ENCODE data around the gene RAB3A. TPM values are rescaled to one million over a fixed set of nuclear protein-coding genes. Genes with fewer than 3 reads are reported as not detected.
A peak's percentile ranks its signal among the peaks of the same experiment; 100 is the strongest.
"Not testable (repeated sequence)": the region's sequence is repeated elsewhere in the genome, so short reads cannot be mapped to it uniquely, and the experiment has no call there.

Gene RAB3A
- polyA plus RNA-seq, 2 of the 4 experiments (the other 2 are of a cell fraction), result 0.39 to 1.0 TPM

DNA sequence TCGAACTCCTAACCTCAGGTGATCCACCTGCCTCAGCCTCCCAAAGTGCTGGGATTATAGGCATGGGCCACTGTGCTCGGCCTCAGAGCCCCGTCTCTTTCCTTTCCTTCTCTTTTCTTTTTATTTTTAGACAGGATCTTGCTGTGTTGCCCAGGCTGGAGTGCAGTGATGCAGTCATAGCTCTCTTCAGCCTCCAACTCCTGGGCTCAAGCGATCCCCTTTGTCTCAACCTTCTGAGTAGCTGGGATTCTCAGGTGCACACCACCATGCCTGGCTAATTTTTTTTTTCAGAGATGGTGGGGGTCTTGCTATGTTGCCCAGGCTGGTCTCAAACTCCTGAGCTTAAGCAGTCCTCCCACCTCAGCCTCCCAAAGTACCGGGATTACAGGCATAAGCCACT lies 6.1 kb upstream of the RAB3A start:
- 69% methylated on average over 5 of the region's 5 CpGs for WGBS (ENCODE audit: missing lambda C conversion rate)
- H3K4me2 ChIP-seq; FAIRE-seq; H3K4me3 ChIP-seq; ATAC-seq; DNase-seq (ENCODE audit: low read depth in 1 of 2, low spot score in 1 of 2); H3K9me3 ChIP-seq; H3K4me1 ChIP-seq; H3K27ac ChIP-seq; POLR2A ChIA-PET: not testable (repeated sequence)
- CTCF ChIA-PET, result interaction anchor here (0.6 to 3.6 kb wide), 7 partner anchors 10 to 111 kb away, joined by 3 to 41 read pairs (median 5); no protein-coding TSS in a partner anchor

DNA sequence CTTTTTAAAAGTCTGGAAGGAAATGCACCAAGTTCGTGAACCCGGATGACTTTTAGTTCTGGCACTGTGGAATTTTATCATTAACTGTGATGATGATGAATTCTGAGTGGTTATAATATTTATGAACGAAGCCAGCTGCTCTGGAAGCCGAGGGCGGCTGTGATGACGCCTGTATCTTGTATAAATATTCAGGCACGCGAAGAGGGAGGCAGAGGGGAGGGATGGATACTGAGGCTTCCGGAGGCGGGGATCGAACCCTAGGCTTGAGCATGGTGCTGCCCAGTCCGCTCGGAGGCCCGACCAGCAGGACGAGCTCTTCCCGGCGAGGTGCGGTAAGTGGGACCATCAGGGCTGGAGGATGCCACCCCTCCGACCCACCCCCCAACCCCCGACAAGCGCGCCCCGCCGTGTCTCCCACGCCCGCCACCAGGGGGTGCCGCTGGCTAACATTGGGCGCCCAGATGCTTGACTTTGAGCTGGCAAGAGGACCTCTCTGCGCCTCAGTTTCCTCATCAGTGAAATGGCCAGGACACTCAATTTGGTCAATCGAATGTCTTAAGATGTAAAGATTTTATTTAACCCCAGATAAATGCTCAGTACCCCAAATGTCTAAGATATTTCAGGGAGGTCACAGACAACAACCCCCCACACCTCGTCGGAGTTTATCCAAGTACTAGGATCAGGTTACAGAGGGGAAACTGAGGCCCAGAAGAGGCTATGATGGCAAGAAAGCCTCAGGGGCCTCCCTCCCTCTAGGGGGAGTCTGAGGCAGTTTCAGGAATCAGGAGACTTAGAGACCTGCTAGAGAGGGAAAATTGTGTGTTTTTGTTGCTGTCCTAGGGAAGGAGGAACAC lies 4.5 kb upstream of the RAB3A start:
- CTCF ChIA-PET, result interaction anchor here (0.6 to 3.6 kb wide), 24 partner anchors 9 to 202 kb away, joined by 3 to 41 read pairs (median 4); a partner anchor contains a TSS
- POLR2A ChIA-PET, result interaction anchor here (0.5 to 1.2 kb wide), 5 partner anchors 10 to 201 kb away, joined by 3 to 4 read pairs (median 3); no protein-coding TSS in a partner anchor
- ATAC-seq (no peak), DNase-seq (ENCODE audit: low read depth in 1 of 2, low spot score in 1 of 2) (peak in 1 of 2 experiments; percentile 63), FAIRE-seq (no peak)
- H3K4me2 ChIP-seq, result peak overlapping the region; percentile 51; the same call in 2 of the 3 replicates
- WGBS (ENCODE audit: missing lambda C conversion rate), result 13% methylated on average over 22 of the region's 32 CpGs
- H3K4me3 ChIP-seq, result no peak overlapping the region
- TF ChIP-seq ESRRA (IDR thresholded peaks at IDR 0.05; ENCODE audit: borderline replicate concordance, low read length), result peak; percentile 85
- no peak for TF ChIP-seq ZSCAN20 (CRISPR knock-in tag; IDR thresholded peaks at IDR 0.05)
- no peak for TF ChIP-seq EHMT2 (IDR thresholded peaks at IDR 0.05; ENCODE audit: low read depth)
- TF ChIP-seq NR3C1 (IDR thresholded peaks at IDR 0.05), result no peak
- TF ChIP-seq, protein P1, sequence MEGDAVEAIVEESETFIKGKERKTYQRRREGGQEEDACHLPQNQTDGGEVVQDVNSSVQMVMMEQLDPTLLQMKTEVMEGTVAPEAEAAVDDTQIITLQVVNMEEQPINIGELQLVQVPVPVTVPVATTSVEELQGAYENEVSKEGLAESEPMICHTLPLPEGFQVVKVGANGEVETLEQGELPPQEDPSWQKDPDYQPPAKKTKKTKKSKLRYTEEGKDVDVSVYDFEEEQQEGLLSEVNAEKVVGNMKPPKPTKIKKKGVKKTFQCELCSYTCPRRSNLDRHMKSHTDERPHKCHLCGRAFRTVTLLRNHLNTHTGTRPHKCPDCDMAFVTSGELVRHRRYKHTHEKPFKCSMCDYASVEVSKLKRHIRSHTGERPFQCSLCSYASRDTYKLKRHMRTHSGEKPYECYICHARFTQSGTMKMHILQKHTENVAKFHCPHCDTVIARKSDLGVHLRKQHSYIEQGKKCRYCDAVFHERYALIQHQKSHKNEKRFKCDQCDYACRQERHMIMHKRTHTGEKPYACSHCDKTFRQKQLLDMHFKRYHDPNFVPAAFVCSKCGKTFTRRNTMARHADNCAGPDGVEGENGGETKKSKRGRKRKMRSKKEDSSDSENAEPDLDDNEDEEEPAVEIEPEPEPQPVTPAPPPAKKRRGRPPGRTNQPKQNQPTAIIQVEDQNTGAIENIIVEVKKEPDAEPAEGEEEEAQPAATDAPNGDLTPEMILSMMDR (IDR thresholded peaks at IDR 0.05), result peak; percentile 56
- TF ChIP-seq ZFP36 (IDR thresholded peaks at IDR 0.05; ENCODE audit: borderline replicate concordance, partially characterized antibody), result no peak
- TF ChIP-seq SMC3 (IDR thresholded peaks at IDR 0.05), result peak; percentile 78
- peak; percentile 67 to 74 for TF ChIP-seq RAD21 (conservative IDR thresholded peaks at IDR 0.05 in 1 of 2, IDR thresholded peaks at IDR 0.05 in 1 of 2)
- H3K4me1 ChIP-seq, result peaks cover 5% of the 10 kb centered on the region; the same call in 2 of the 3 replicates
- H3K27ac ChIP-seq, result no peak overlapping the region; a peak in 1 of 6 replicates
- no peaks in the 10 kb centered on the region for H3K9me3 ChIP-seq

DNA sequence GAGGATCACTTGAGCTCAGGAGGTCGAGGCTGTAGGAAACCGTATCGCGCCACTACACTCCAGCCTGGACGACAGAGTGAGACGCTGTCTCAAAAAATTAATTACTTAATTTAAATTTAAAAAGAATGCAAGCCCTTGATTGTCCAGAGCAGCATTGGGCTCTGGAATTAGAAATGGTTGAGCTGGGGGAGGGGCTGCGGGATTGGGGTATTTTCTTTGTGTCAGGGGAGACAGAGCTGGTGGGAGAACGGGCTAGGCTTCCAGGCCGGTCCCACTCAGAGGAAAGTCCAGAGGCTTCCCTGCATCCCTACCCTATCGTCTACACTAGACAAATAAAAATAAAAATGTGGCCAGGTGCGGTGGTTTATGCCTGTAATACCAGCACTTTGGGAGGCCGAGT lies 2.2 kb upstream of the RAB3A start:
- Histone ChIP-seq H3K27ac (no peak overlapping the region), H3K4me2 (no peak overlapping the region), H3K4me3 (no peak overlapping the region), H3K9me3 (no peaks in the 10 kb centered on the region), H3K4me1 (peaks cover 10% of the 10 kb centered on the region; the same call in 2 of the 3 replicates)
- TF ChIP-seq, protein P2, sequence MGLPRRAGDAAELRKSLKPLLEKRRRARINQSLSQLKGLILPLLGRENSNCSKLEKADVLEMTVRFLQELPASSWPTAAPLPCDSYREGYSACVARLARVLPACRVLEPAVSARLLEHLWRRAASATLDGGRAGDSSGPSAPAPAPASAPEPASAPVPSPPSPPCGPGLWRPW (IDR thresholded peaks at IDR 0.05), result no peak
- TF ChIP-seq, protein P3, sequence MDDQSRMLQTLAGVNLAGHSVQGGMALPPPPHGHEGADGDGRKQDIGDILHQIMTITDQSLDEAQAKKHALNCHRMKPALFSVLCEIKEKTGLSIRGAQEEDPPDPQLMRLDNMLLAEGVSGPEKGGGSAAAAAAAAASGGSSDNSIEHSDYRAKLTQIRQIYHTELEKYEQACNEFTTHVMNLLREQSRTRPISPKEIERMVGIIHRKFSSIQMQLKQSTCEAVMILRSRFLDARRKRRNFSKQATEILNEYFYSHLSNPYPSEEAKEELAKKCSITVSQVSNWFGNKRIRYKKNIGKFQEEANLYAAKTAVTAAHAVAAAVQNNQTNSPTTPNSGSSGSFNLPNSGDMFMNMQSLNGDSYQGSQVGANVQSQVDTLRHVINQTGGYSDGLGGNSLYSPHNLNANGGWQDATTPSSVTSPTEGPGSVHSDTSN (IDR thresholded peaks at IDR 0.05), result no peak
- no peak for TF ChIP-seq ZSCAN20 (CRISPR knock-in tag; IDR thresholded peaks at IDR 0.05)
- no peak for TF ChIP-seq MYC (IDR thresholded peaks at IDR 0.05; ENCODE audit: borderline replicate concordance, low read length)
- TF ChIP-seq KDM5A (IDR thresholded peaks at IDR 0.05), result no peak
- TF ChIP-seq PHF8 (IDR thresholded peaks at IDR 0.05; ENCODE audit: borderline replicate concordance, low read depth), result no peak
- no peak for TF ChIP-seq JUNB (IDR thresholded peaks at IDR 0.05)
- TF ChIP-seq, protein P1 (IDR thresholded peaks at IDR 0.05), result no peak
- TF ChIP-seq, protein P4, sequence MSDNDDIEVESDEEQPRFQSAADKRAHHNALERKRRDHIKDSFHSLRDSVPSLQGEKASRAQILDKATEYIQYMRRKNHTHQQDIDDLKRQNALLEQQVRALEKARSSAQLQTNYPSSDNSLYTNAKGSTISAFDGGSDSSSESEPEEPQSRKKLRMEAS (IDR thresholded peaks at IDR 0.05), result no peak
- TF ChIP-seq HEYL (CRISPR knock-in tag; IDR thresholded peaks at IDR 0.05), result no peak
- TF ChIP-seq JUN (IDR thresholded peaks at IDR 0.05), result no peak
- TF ChIP-seq RAD21 (conservative IDR thresholded peaks at IDR 0.05 in 1 of 2, IDR thresholded peaks at IDR 0.05 in 1 of 2), result no peak
- no peak for TF ChIP-seq EP300 (IDR thresholded peaks at IDR 0.05)
- TF ChIP-seq, protein P5, sequence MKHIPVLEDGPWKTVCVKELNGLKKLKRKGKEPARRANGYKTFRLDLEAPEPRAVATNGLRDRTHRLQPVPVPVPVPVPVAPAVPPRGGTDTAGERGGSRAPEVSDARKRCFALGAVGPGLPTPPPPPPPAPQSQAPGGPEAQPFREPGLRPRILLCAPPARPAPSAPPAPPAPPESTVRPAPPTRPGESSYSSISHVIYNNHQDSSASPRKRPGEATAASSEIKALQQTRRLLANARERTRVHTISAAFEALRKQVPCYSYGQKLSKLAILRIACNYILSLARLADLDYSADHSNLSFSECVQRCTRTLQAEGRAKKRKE (CRISPR knock-in tag; IDR thresholded peaks at IDR 0.05; ENCODE audit: low read depth), result no peak
- TF ChIP-seq, protein P6, sequence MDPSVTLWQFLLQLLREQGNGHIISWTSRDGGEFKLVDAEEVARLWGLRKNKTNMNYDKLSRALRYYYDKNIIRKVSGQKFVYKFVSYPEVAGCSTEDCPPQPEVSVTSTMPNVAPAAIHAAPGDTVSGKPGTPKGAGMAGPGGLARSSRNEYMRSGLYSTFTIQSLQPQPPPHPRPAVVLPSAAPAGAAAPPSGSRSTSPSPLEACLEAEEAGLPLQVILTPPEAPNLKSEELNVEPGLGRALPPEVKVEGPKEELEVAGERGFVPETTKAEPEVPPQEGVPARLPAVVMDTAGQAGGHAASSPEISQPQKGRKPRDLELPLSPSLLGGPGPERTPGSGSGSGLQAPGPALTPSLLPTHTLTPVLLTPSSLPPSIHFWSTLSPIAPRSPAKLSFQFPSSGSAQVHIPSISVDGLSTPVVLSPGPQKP (IDR thresholded peaks at IDR 0.05; ENCODE audit: low read depth, low read length), result no peak
- no peak for TF ChIP-seq NR3C1 (IDR thresholded peaks at IDR 0.05)
- 89% methylated on average over 12 of the region's 12 CpGs for WGBS (ENCODE audit: missing lambda C conversion rate)
- FAIRE-seq, result no peak
- CTCF ChIA-PET, result interaction anchor here (2.3 to 8.9 kb wide), 2 partner anchors 14 to 46 kb away, joined by 8 to 86 read pairs; a partner anchor contains a TSS
- no peak for DNase-seq (ENCODE audit: low read depth in 1 of 2, low spot score in 1 of 2)
- POLR2A ChIA-PET, result no interaction called here
- no peak for ATAC-seq

All from A549 (cell line).